Liver (tissue), 3 donors: ENCODE data around the gene DCC.

Experiments
- FOXA1 ChIP-seq: IDR thresholded peaks from 2 replicates; pipeline ENCODE4 v1.6.1; 2016; ENCODE audit warnings: antibody characterized with exemption
- GABPA ChIP-seq, 2 donors: IDR thresholded peaks in 1 of 2; conservative IDR thresholded peaks in 1 of 2; 2 replicates each; pipeline ENCODE4 v1.6.1; 2016; ENCODE audit warnings: antibody characterized with exemption in 2 of 2, mild to moderate bottlenecking in 1 of 2, moderate library complexity in 1 of 2
- JUND ChIP-seq, 2 donors: IDR thresholded peaks; 2 replicates each; pipeline ENCODE4 v1.6.1; 2016; ENCODE audit warnings: antibody characterized with exemption in 2 of 2
- RXRA ChIP-seq, 2 donors: IDR thresholded peaks; 2 replicates each; pipeline ENCODE4 v1.6.1; 2017 to 2018; ENCODE audit warnings: antibody characterized with exemption in 2 of 2, mild to moderate bottlenecking in 1 of 2
- SP1 ChIP-seq: IDR thresholded peaks from 2 replicates; pipeline ENCODE4 v1.6.1; 2018; ENCODE audit warnings: antibody characterized with exemption, mild to moderate bottlenecking
- TF ChIP-seq, protein P1 (sequence below): fragments of 150-350 bp; IDR thresholded peaks from 2 replicates; pipeline ENCODE4 v1.5.1; 2017; ENCODE audit warnings: improper control_type of control experiment, low read depth, low read length; ENCODE audit not compliant: missing input control
- TF ChIP-seq, protein P2 (sequence below): IDR thresholded peaks from 2 replicates; pipeline ENCODE4 v1.6.1; 2016; ENCODE audit warnings: antibody characterized with exemption, mild to moderate bottlenecking
- donor health status: healthy.
- donor health status: healthy.

GRCh38 chr18:52617931-52618330, 277.9 kb downstream of the DCC start:
- TF ChIP-seq, protein P1, sequence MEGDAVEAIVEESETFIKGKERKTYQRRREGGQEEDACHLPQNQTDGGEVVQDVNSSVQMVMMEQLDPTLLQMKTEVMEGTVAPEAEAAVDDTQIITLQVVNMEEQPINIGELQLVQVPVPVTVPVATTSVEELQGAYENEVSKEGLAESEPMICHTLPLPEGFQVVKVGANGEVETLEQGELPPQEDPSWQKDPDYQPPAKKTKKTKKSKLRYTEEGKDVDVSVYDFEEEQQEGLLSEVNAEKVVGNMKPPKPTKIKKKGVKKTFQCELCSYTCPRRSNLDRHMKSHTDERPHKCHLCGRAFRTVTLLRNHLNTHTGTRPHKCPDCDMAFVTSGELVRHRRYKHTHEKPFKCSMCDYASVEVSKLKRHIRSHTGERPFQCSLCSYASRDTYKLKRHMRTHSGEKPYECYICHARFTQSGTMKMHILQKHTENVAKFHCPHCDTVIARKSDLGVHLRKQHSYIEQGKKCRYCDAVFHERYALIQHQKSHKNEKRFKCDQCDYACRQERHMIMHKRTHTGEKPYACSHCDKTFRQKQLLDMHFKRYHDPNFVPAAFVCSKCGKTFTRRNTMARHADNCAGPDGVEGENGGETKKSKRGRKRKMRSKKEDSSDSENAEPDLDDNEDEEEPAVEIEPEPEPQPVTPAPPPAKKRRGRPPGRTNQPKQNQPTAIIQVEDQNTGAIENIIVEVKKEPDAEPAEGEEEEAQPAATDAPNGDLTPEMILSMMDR = no peak
- TF ChIP-seq GABPA (IDR thresholded peaks at IDR 0.05 in 1 of 2, conservative IDR thresholded peaks at IDR 0.05 in 1 of 2) (no peak), SP1 (no peak), FOXA1 (no peak), RXRA (IDR thresholded peaks at IDR 0.05) (no peak), JUND (IDR thresholded peaks at IDR 0.05) (no peak)
- TF ChIP-seq, protein P2, sequence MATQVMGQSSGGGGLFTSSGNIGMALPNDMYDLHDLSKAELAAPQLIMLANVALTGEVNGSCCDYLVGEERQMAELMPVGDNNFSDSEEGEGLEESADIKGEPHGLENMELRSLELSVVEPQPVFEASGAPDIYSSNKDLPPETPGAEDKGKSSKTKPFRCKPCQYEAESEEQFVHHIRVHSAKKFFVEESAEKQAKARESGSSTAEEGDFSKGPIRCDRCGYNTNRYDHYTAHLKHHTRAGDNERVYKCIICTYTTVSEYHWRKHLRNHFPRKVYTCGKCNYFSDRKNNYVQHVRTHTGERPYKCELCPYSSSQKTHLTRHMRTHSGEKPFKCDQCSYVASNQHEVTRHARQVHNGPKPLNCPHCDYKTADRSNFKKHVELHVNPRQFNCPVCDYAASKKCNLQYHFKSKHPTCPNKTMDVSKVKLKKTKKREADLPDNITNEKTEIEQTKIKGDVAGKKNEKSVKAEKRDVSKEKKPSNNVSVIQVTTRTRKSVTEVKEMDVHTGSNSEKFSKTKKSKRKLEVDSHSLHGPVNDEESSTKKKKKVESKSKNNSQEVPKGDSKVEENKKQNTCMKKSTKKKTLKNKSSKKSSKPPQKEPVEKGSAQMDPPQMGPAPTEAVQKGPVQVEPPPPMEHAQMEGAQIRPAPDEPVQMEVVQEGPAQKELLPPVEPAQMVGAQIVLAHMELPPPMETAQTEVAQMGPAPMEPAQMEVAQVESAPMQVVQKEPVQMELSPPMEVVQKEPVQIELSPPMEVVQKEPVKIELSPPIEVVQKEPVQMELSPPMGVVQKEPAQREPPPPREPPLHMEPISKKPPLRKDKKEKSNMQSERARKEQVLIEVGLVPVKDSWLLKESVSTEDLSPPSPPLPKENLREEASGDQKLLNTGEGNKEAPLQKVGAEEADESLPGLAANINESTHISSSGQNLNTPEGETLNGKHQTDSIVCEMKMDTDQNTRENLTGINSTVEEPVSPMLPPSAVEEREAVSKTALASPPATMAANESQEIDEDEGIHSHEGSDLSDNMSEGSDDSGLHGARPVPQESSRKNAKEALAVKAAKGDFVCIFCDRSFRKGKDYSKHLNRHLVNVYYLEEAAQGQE = no peak
